ENCODE data around the gene ADH4. TPM values are rescaled to one million over a fixed set of nuclear protein-coding genes. Genes with fewer than 3 reads are reported as not detected.

Gene ADH4
- total RNA-seq, 4 donors from 2014 or later: 0.55 to 1.1 TPM; not detected in 2

- TF ChIP-seq EP300 (IDR thresholded peaks at IDR 0.05; ENCODE audit: low read depth) (no peak), POLR2AphosphoS5 (IDR thresholded peaks at IDR 0.05) (no peak), POLR2A (IDR thresholded peaks at IDR 0.05) (no peak)
- TF ChIP-seq, protein P1, sequence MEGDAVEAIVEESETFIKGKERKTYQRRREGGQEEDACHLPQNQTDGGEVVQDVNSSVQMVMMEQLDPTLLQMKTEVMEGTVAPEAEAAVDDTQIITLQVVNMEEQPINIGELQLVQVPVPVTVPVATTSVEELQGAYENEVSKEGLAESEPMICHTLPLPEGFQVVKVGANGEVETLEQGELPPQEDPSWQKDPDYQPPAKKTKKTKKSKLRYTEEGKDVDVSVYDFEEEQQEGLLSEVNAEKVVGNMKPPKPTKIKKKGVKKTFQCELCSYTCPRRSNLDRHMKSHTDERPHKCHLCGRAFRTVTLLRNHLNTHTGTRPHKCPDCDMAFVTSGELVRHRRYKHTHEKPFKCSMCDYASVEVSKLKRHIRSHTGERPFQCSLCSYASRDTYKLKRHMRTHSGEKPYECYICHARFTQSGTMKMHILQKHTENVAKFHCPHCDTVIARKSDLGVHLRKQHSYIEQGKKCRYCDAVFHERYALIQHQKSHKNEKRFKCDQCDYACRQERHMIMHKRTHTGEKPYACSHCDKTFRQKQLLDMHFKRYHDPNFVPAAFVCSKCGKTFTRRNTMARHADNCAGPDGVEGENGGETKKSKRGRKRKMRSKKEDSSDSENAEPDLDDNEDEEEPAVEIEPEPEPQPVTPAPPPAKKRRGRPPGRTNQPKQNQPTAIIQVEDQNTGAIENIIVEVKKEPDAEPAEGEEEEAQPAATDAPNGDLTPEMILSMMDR (IDR thresholded peaks at IDR 0.05): no peak
- Histone ChIP-seq H3K9me3 (no peaks in the 10 kb centered on the region), H3K36me3 (no peaks in the 10 kb centered on the region), H3K27ac (no peak overlapping the region), H3K4me3 (no peak overlapping the region), H3K4me1 (no peaks in the 10 kb centered on the region), H3K27me3 (no peaks in the 10 kb centered on the region)
- in situ Hi-C loops (cut with MboI; ENCODE audit: low pct_ligation_motif_present in 1 of 4, low pct_unique_long_range_greater_than_20kb in 1 of 4, low sequenced_read_pairs in 3 of 4) (no loop called here), intact Hi-C loops (cut with DNase I; ENCODE audit: low total_unique reads) (no loop called here)
- WGBS, 2 donors (ENCODE audit: low coverage in 1 of 2): 92% methylated on average over 1 of the region's 1 CpG; no CpG with 5 or more reads in 1 of the 2 donors
- no peak for DNase-seq
Measured at GRCh38 chr4:99165978-99166377, 21.9 kb upstream of the ADH4 start.

DNA sequence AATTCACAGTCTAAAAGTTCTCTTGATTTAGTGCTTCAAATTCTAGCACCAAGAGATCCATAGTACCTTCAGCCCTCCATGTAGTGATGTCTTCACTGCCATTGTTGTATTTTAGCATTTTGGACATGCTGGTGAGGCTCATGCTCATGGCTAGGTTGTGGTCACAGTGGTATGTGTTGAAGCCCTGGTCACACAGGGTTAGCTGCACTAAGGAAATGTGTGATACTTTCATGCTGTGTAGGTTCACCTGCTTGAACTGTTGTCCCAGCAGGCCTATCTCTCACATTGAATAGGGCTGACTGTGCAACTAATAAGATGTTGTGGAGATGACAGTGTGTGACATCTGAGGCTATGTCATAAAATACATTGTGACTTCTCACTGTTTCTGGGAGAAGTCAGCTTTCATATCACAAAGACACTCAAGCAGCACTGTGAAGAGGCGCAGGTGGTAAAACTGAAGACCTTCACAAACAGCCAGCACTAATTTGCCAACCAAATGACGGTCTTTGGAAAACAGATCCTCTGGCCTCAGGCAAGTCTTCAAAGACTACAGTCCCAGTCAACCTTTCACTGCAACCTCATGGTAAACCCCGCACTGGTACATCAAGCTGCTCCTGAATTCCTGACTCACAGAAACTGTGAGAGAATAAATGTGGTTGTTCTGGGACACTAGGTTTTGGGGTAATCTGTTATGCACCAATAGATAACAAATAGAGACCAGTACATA lies 17.4 kb upstream of the ADH4 start:
- H3K9me3 ChIP-seq: no peaks in the 10 kb centered on the region
- no peaks in the 10 kb centered on the region for H3K27me3 ChIP-seq
- in situ Hi-C loops (cut with MboI; ENCODE audit: low pct_ligation_motif_present in 1 of 4, low pct_unique_long_range_greater_than_20kb in 1 of 4, low sequenced_read_pairs in 3 of 4) (no loop called here), intact Hi-C loops (cut with DNase I; ENCODE audit: low total_unique reads) (no loop called here)
- 80 to 89% methylated on average over 1 to 3 of the region's 3 CpGs for WGBS, 2 donors (ENCODE audit: low coverage in 1 of 2)
- DNase-seq: no peak
- H3K27ac ChIP-seq: no peak overlapping the region
- no peak overlapping the region for H3K4me3 ChIP-seq
- TF ChIP-seq POLR2AphosphoS5 (IDR thresholded peaks at IDR 0.05) (no peak), POLR2A (IDR thresholded peaks at IDR 0.05) (no peak), EP300 (IDR thresholded peaks at IDR 0.05; ENCODE audit: low read depth) (no peak)
- TF ChIP-seq, protein P1 (IDR thresholded peaks at IDR 0.05): no peak
- no peaks in the 10 kb centered on the region for H3K36me3 ChIP-seq
- H3K4me1 ChIP-seq: peaks cover 0 to 12% (median 9%) of the 10 kb centered on the region in 4 donors

DNA sequence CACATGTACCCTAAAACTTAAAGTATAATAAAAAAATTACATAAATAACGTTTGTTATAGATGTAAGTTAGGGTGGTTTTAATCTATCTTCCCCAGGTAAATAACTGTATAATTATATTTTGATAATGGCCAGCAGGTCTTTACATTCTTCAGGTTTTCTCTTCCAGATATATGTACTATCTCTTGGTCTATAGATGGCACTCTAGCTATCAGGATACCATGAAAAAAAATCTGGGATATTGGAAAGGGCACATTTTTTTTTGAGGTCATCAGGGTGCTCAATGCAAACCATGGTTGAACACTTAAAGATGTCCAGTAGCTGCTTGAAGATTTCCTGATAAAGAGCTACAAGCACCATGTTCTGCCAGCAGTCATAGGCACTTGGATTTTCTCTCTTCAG lies 15.6 kb upstream of the ADH4 start:
- 21 to 46% methylated on average over 1 of the region's 1 CpG for WGBS, 2 donors (ENCODE audit: low coverage in 1 of 2)
- H3K9me3 ChIP-seq: no peaks in the 10 kb centered on the region
- DNase-seq: no peak
- intact Hi-C loops (cut with DNase I; ENCODE audit: low total_unique reads) (no loop called here), in situ Hi-C loops (cut with MboI; ENCODE audit: low pct_ligation_motif_present in 1 of 4, low pct_unique_long_range_greater_than_20kb in 1 of 4, low sequenced_read_pairs in 3 of 4) (no loop called here)
- H3K4me3 ChIP-seq: no peak overlapping the region
- no peaks in the 10 kb centered on the region for H3K27me3 ChIP-seq
- TF ChIP-seq, protein P1 (IDR thresholded peaks at IDR 0.05): no peak
- H3K27ac ChIP-seq: no peak overlapping the region
- H3K36me3 ChIP-seq: no peaks in the 10 kb centered on the region
- H3K4me1 ChIP-seq: peaks cover 0 to 12% (median 9%) of the 10 kb centered on the region in 4 donors

GRCh38 chr4:99157478-99157935 lies 13.4 kb upstream of the ADH4 start:
- no peaks in the 10 kb centered on the region for H3K9me3 ChIP-seq
- no peak overlapping the region for H3K27ac ChIP-seq
- no peak overlapping the region for H3K4me3 ChIP-seq
- peaks cover 0 to 12% (median 9%) of the 10 kb centered on the region in 4 donors for H3K4me1 ChIP-seq
- 35 to 42% methylated on average over 3 of the region's 3 CpGs for WGBS, 2 donors (ENCODE audit: low coverage in 1 of 2)
- no peaks in the 10 kb centered on the region for H3K36me3 ChIP-seq
- in situ Hi-C loops (cut with MboI; ENCODE audit: low pct_ligation_motif_present in 1 of 4, low pct_unique_long_range_greater_than_20kb in 1 of 4, low sequenced_read_pairs in 3 of 4): no loop called here
- TF ChIP-seq, protein P1 (IDR thresholded peaks at IDR 0.05): no peak
- TF ChIP-seq POLR2A (IDR thresholded peaks at IDR 0.05) (no peak), POLR2AphosphoS5 (IDR thresholded peaks at IDR 0.05) (no peak), EP300 (IDR thresholded peaks at IDR 0.05; ENCODE audit: low read depth) (no peak)
- H3K27me3 ChIP-seq: no peaks in the 10 kb centered on the region
- no peak for DNase-seq
- intact Hi-C loops (cut with DNase I; ENCODE audit: low total_unique reads): no loop called here
